HAP-1 (cell line): Measurements from ENCODE around the gene RGL1.

Experiments used
- DNase-seq, 2 experiments: peaks; one replicate each; pipeline ENCODE4 v3.0.0-alpha.2; 2016 to 2020; ENCODE audit warnings: low spot score in 2 of 2
- H3K27me3 ChIP-seq: fragments of 250-450 bp; sonication (Bioruptor Pico); 2 replicates; pipeline ENCODE4 v1.5.1; 2020; ENCODE audit warnings: low read depth, mild to moderate bottlenecking, moderate library complexity
- H3K36me3 ChIP-seq: fragments of 250-450 bp; sonication (Bioruptor Pico); replicated peaks from 2 replicates; pipeline ENCODE4 v1.5.1; 2020; ENCODE audit warnings: mild to moderate bottlenecking
- H3K4me1 ChIP-seq: fragments of 250-450 bp; sonication (Bioruptor Pico); 2 replicates; pipeline ENCODE4 v1.5.1; 2020; ENCODE audit warnings: mild to moderate bottlenecking
- H3K4me3 ChIP-seq: fragments of 250-450 bp; sonication (Bioruptor Pico); 2 replicates; pipeline ENCODE4 v1.5.1; 2020; ENCODE audit warnings: mild to moderate bottlenecking, moderate library complexity
- H3K9me3 ChIP-seq: fragments of 250-450 bp; sonication (Bioruptor Pico); 2 replicates; pipeline ENCODE4 v1.5.1; 2020; ENCODE audit warnings: mild to moderate bottlenecking, moderate library complexity
- in situ Hi-C: fragments of 300-500 bp; cut with MboI; formaldehyde crosslinking; loops from 3 replicates; pipeline ENCODE4 v1.14.3; 2020; ENCODE audit warnings: low sequenced_read_pairs, inconsistent platforms, mixed read lengths

Gene RGL1

GRCh38 chr1:183804387-183804786 is 533 bp upstream of the RGL1 start:
- Histone ChIP-seq H3K36me3 (no peaks in the 10 kb centered on the region), H3K9me3 (peaks cover 6% of the 10 kb centered on the region; the same call in 1 of the 2 replicates), H3K4me1 (peaks cover 6% of the 10 kb centered on the region), H3K4me3 (no peak overlapping the region), H3K27me3 (no peaks in the 10 kb centered on the region)
- in situ Hi-C loops, result no loop called here
- DNase-seq, result no peak

DNA sequence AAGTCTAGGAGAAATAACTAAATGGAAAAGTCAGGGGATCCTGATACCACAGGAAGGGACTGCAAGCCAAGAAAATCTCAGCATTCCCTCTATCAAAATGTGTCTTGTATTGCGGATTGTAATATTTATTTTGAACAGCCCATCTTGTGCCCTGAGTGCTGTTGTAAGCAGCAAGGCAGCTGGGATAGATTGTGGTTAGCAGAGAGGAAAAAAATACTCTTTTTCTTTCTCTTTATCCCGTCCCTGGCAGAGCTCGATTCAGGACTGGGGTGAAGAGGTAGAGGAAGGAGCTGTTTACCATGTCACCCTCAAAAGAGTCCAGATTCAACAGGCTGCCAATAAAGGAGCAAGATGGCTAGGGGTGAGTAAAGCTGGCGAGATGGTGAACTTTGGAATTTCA is 1.2 kb downstream of the RGL1 start:
- H3K27me3 ChIP-seq, result no peaks in the 10 kb centered on the region
- in situ Hi-C loops, result no loop called here
- H3K4me3 ChIP-seq, result no peak overlapping the region
- H3K4me1 ChIP-seq, result peaks cover 6% of the 10 kb centered on the region
- DNase-seq, result no peak
- no peaks in the 10 kb centered on the region for H3K36me3 ChIP-seq
- H3K9me3 ChIP-seq, result peaks cover 6% of the 10 kb centered on the region; the same call in 1 of the 2 replicates

- Histone ChIP-seq H3K4me1 (peaks cover 6% of the 10 kb centered on the region), H3K36me3 (no peaks in the 10 kb centered on the region), H3K4me3 (no peak overlapping the region), H3K9me3 (0 out of 2 replicates have a peak, but pooled peaks cover 4% of the 10 kb centered on the region), H3K27me3 (no peaks in the 10 kb centered on the region)
- no peak for DNase-seq
- in situ Hi-C loops, result no loop called here
These were observed 1.8 kb downstream of the RGL1 start for GRCh38 chr1:183806675-183807074.

- no peaks in the 10 kb centered on the region for H3K36me3 ChIP-seq
- H3K4me1 ChIP-seq, result peaks cover 6% of the 10 kb centered on the region
- in situ Hi-C loops, result no loop called here
- H3K27me3 ChIP-seq, result no peaks in the 10 kb centered on the region
- DNase-seq, result no peak
- no peaks in the 10 kb centered on the region for H3K9me3 ChIP-seq
- no peak overlapping the region for H3K4me3 ChIP-seq
These were observed 2.7 kb downstream of the RGL1 start for GRCh38 chr1:183807549-183808168.

DNA sequence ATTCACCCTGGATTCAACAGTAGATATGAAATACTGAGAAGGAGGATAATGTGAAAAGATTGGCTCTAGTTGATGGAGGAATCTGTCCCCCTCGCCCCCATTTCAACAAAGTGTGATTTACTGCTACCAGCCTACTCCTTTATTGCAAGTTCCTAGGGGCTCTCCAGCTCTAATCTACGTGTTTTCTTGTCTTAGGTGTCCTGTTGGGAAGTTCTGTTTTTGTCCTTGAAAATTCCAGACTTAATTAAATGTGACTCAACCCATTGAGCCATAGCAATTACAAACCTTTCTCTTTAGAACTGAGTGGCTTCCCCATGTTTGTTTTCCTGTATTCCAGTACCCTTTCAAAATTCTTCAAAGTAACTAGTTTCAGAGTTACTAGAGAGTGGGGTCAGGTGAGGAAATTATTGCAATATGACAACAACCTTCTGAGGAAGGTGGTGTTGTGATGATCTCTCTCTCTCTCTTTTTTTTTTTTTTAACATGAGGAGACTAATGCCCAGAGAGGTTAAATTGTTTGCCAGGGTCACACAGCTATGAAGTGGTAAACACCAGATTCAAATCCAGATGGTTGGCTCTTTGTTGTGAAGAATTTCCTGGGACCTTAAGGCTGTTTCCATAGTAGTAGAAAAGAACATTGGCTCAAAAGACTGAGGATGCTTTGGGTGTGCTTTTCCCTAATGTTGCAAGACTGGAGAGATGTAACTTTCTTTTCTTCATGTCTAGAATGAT is 3.5 kb downstream of the RGL1 start:
- Histone ChIP-seq H3K4me3 (no peak overlapping the region), H3K9me3 (no peaks in the 10 kb centered on the region), H3K36me3 (no peaks in the 10 kb centered on the region), H3K27me3 (no peaks in the 10 kb centered on the region), H3K4me1 (peaks cover 6% of the 10 kb centered on the region)
- DNase-seq, result no peak
- in situ Hi-C loops, result no loop called here

- no peak for DNase-seq
- H3K4me3 ChIP-seq, result no peak overlapping the region
- H3K27me3 ChIP-seq, result no peaks in the 10 kb centered on the region
- in situ Hi-C loops, result no loop called here
- H3K4me1 ChIP-seq, result peaks cover 6% of the 10 kb centered on the region
- no peaks in the 10 kb centered on the region for H3K36me3 ChIP-seq
- H3K9me3 ChIP-seq, result no peaks in the 10 kb centered on the region
These were observed 5.2 kb downstream of the RGL1 start for GRCh38 chr1:183810121-183810520.

- Histone ChIP-seq H3K4me1 (peaks cover 6% of the 10 kb centered on the region), H3K27me3 (no peaks in the 10 kb centered on the region), H3K9me3 (no peaks in the 10 kb centered on the region), H3K36me3 (no peaks in the 10 kb centered on the region), H3K4me3 (no peak overlapping the region)
- no peak for DNase-seq
- in situ Hi-C loops, result no loop called here
These were observed 6.0 kb downstream of the RGL1 start for GRCh38 chr1:183810756-183811544.

GRCh38 chr1:183812128-183812527 is 7.2 kb downstream of the RGL1 start:
- no peak overlapping the region for H3K4me3 ChIP-seq
- peaks cover 2% of the 10 kb centered on the region; the same call in 1 of the 2 replicates for H3K4me1 ChIP-seq
- H3K36me3 ChIP-seq, result no peaks in the 10 kb centered on the region
- H3K27me3 ChIP-seq, result no peaks in the 10 kb centered on the region
- no peak for DNase-seq
- in situ Hi-C loops, result no loop called here
- H3K9me3 ChIP-seq, result no peaks in the 10 kb centered on the region

GRCh38 chr1:183812686-183813569 is 8.0 kb downstream of the RGL1 start:
- DNase-seq, result no peak
- no peaks in the 10 kb centered on the region for H3K9me3 ChIP-seq
- no peaks in the 10 kb centered on the region for H3K27me3 ChIP-seq
- H3K4me1 ChIP-seq, result peaks cover 2% of the 10 kb centered on the region; the same call in 1 of the 2 replicates
- in situ Hi-C loops, result no loop called here
- H3K4me3 ChIP-seq, result no peak overlapping the region
- no peaks in the 10 kb centered on the region for H3K36me3 ChIP-seq

GRCh38 chr1:183814121-183814681 is 9.3 kb downstream of the RGL1 start:
- DNase-seq, result no peak
- in situ Hi-C loops, result no loop called here
- Histone ChIP-seq H3K4me3 (no peak overlapping the region), H3K27me3 (no peaks in the 10 kb centered on the region), H3K4me1 (no peaks in the 10 kb centered on the region; the same call in 1 of the 2 replicates), H3K9me3 (no peaks in the 10 kb centered on the region), H3K36me3 (no peaks in the 10 kb centered on the region)

GRCh38 chr1:183816110-183816509 is 11.2 kb downstream of the RGL1 start:
- Histone ChIP-seq H3K9me3 (no peaks in the 10 kb centered on the region), H3K27me3 (no peaks in the 10 kb centered on the region), H3K36me3 (no peaks in the 10 kb centered on the region), H3K4me1 (no peaks in the 10 kb centered on the region; the same call in 1 of the 2 replicates), H3K4me3 (no peak overlapping the region)
- in situ Hi-C loops, result no loop called here
- no peak for DNase-seq

GRCh38 chr1:183817576-183818288 is 12.8 kb downstream of the RGL1 start:
- in situ Hi-C loops, result no loop called here
- Histone ChIP-seq H3K4me1 (no peaks in the 10 kb centered on the region; the same call in 1 of the 2 replicates), H3K27me3 (no peaks in the 10 kb centered on the region)

More at GRCh38 chr1:183817576-183818288, 12.8 kb downstream of the RGL1 start:
- no peak for DNase-seq
- H3K9me3 ChIP-seq, result no peaks in the 10 kb centered on the region
- H3K4me3 ChIP-seq, result no peak overlapping the region
- H3K36me3 ChIP-seq, result no peaks in the 10 kb centered on the region
